Ectodermal cell (in vitro differentiated cells): Measurements from ENCODE around the gene MAPK12.

Experiments used
- H3K27ac ChIP-seq: 2 replicates; pipeline ENCODE4 v1.7.0; 2013; ENCODE audit warnings: mild to moderate bottlenecking, low read depth, low read length; ENCODE audit not compliant: insufficient read depth, poor library complexity, severe bottlenecking
- H3K27me3 ChIP-seq: 2 replicates; pipeline ENCODE4 v1.7.0; 2013; ENCODE audit warnings: mild to moderate bottlenecking, low read length; ENCODE audit not compliant: insufficient read depth, control insufficient read depth, poor library complexity, severe bottlenecking
- H3K36me3 ChIP-seq: one replicate; pipeline ENCODE4 v1.7.0; 2013; ENCODE audit warnings: low read length; ENCODE audit not compliant: control insufficient read depth, insufficient read depth
- H3K4me1 ChIP-seq: one replicate; pipeline ENCODE4 v1.7.0; 2013; ENCODE audit warnings: low read length; ENCODE audit not compliant: control insufficient read depth, insufficient read depth
- H3K4me3 ChIP-seq: 2 replicates; pipeline ENCODE4 v1.7.0; 2013; ENCODE audit warnings: low read depth, low read length, control low read depth; ENCODE audit not compliant: insufficient read depth
- H3K9me3 ChIP-seq: 2 replicates; pipeline ENCODE4 v1.7.0; 2013; ENCODE audit warnings: mild to moderate bottlenecking, low read length, moderate library complexity; ENCODE audit not compliant: control insufficient read depth
- WGBS, 2 experiments: methylation state at CpG; one replicate each; pipeline ENCODE4 v1.1.7; 2013; ENCODE audit warnings: missing lambda C conversion rate in 2 of 2; 5-methylcytosine and 5-hydroxymethylcytosine counted together

Gene MAPK12

GRCh38 chr22:50245214-50246072 lies 16.0 kb downstream of the MAPK12 start:
- no peaks in the 10 kb centered on the region for H3K9me3 ChIP-seq
- H3K36me3 ChIP-seq: no peaks in the 10 kb centered on the region
- H3K4me3 ChIP-seq: peak overlapping the region; percentile 96
- peak overlapping the region; percentile 26 for H3K27ac ChIP-seq
- 17 to 19% methylated on average over 53 of the region's 53 CpGs for WGBS, 2 experiments
- no peaks in the 10 kb centered on the region for H3K27me3 ChIP-seq
- H3K4me1 ChIP-seq: peaks cover 21% of the 10 kb centered on the region

GRCh38 chr22:50244420-50245213 lies 16.9 kb downstream of the MAPK12 start, which contains the start of gene TUBGCP6:
Gene TUBGCP6 (minus strand): TSS chr22:50245023. CDS start chr22:50244459, 564 bp downstream.
- peaks cover 5% of the 10 kb centered on the region for H3K36me3 ChIP-seq
- H3K27me3 ChIP-seq: no peaks in the 10 kb centered on the region
- peak within 1 kb of the TSS; percentile 96 for H3K4me3 ChIP-seq
- H3K9me3 ChIP-seq: no peaks in the 10 kb centered on the region
- 1% methylated on average over 76 of the region's 76 CpGs for WGBS, 2 experiments
- peaks cover 13% of the 10 kb centered on the region for H3K4me1 ChIP-seq
- H3K27ac ChIP-seq: peak within 1 kb of the TSS; percentile 40

GRCh38 chr22:50243685-50244419 lies 17.6 kb downstream of the MAPK12 start:
- Histone ChIP-seq H3K4me3 (peak overlapping the region; percentile 96), H3K36me3 (peaks cover 8% of the 10 kb centered on the region), H3K27me3 (no peaks in the 10 kb centered on the region), H3K27ac (no peak overlapping the region), H3K9me3 (no peaks in the 10 kb centered on the region), H3K4me1 (peaks cover 13% of the 10 kb centered on the region)
- 61 to 62% methylated on average over 27 of the region's 27 CpGs for WGBS, 2 experiments

GRCh38 chr22:50242406-50242949 lies 19.0 kb downstream of the MAPK12 start:
- 89 to 94% methylated on average over 14 of the region's 14 CpGs for WGBS, 2 experiments
- Histone ChIP-seq H3K4me1 (peaks cover 13% of the 10 kb centered on the region), H3K9me3 (no peaks in the 10 kb centered on the region), H3K36me3 (peaks cover 8% of the 10 kb centered on the region), H3K27me3 (no peaks in the 10 kb centered on the region), H3K27ac (no peak overlapping the region), H3K4me3 (peak overlapping the region; percentile 13)

GRCh38 chr22:50238755-50239154 lies 22.7 kb downstream of the MAPK12 start:
- 88 to 89% methylated on average over 9 of the region's 9 CpGs for WGBS, 2 experiments
- Histone ChIP-seq H3K36me3 (peaks cover 8% of the 10 kb centered on the region), H3K27me3 (no peaks in the 10 kb centered on the region), H3K4me3 (no peak overlapping the region), H3K9me3 (no peaks in the 10 kb centered on the region), H3K4me1 (peaks cover 5% of the 10 kb centered on the region), H3K27ac (no peak overlapping the region)

GRCh38 chr22:50236731-50237409 lies 24.6 kb downstream of the MAPK12 start:
- H3K4me3 ChIP-seq: no peak overlapping the region
- no peak overlapping the region for H3K27ac ChIP-seq
- no peaks in the 10 kb centered on the region for H3K4me1 ChIP-seq
- no peaks in the 10 kb centered on the region for H3K9me3 ChIP-seq
- H3K36me3 ChIP-seq: peaks cover 8% of the 10 kb centered on the region
- no peaks in the 10 kb centered on the region for H3K27me3 ChIP-seq
- 80 to 84% methylated on average over 11 of the region's 11 CpGs for WGBS, 2 experiments

GRCh38 chr22:50233223-50233622 lies 28.3 kb downstream of the MAPK12 start:
- Histone ChIP-seq H3K36me3 (peaks cover 4% of the 10 kb centered on the region), H3K9me3 (no peaks in the 10 kb centered on the region), H3K27ac (no peak overlapping the region), H3K4me3 (no peak overlapping the region), H3K4me1 (no peaks in the 10 kb centered on the region), H3K27me3 (no peaks in the 10 kb centered on the region)
- 92 to 94% methylated on average over 18 of the region's 18 CpGs for WGBS, 2 experiments

GRCh38 chr22:50232481-50233151 lies 28.9 kb downstream of the MAPK12 start:
- Histone ChIP-seq H3K9me3 (no peaks in the 10 kb centered on the region), H3K27me3 (no peaks in the 10 kb centered on the region), H3K4me1 (no peaks in the 10 kb centered on the region), H3K27ac (no peak overlapping the region), H3K4me3 (no peak overlapping the region), H3K36me3 (peaks cover 4% of the 10 kb centered on the region)
- WGBS, 2 experiments: 93 to 94% methylated on average over 20 of the region's 20 CpGs

- H3K4me1 ChIP-seq: no peaks in the 10 kb centered on the region
- H3K27me3 ChIP-seq: no peaks in the 10 kb centered on the region
- 96% methylated on average over 16 of the region's 16 CpGs for WGBS, 2 experiments
- peaks cover 7% of the 10 kb centered on the region for H3K36me3 ChIP-seq
- H3K27ac ChIP-seq: no peak overlapping the region
- no peaks in the 10 kb centered on the region for H3K9me3 ChIP-seq
- H3K4me3 ChIP-seq: no peak overlapping the region
These were observed 32.1 kb downstream of the MAPK12 start for GRCh38 chr22:50229370-50229769.
